Motor neuron (in vitro differentiated cells): ENCODE data around the gene SQSTM1. TPM values are rescaled to one million over a fixed set of nuclear protein-coding genes. Genes with fewer than 3 reads are reported as not detected.
A peak's percentile ranks its signal among the peaks of the same experiment; 100 is the strongest.
"Not testable (repeated sequence)": the region's sequence is repeated elsewhere in the genome, so short reads cannot be mapped to it uniquely, and the experiment has no call there.

ENCODE experiments used
- ATAC-seq, 8 experiments: fragments of 200-7000 bp; cut with Tn5 transposase; replicated peaks in 6 of 8; 2 replicates each; pipeline ENCODE4 v1.8.0; 2021; ENCODE audit warnings: mild to moderate bottlenecking in 8 of 8, moderate library complexity in 8 of 8
- H3K27ac ChIP-seq, 2 donors: fragments of 250-450 bp; sonication (Bioruptor Pico); 2 replicates each; pipeline ENCODE4 v1.9.0; 2021; ENCODE audit warnings: antibody characterized with exemption in 2 of 2, mild to moderate bottlenecking in 2 of 2, moderate library complexity in 1 of 2
- H3K4me1 ChIP-seq, 2 donors: fragments of 250-450 bp; sonication (Bioruptor Pico); replicated peaks in 1 of 2; 2 replicates each; pipeline ENCODE4 v1.6.1; 2021; ENCODE audit warnings: antibody characterized with exemption in 2 of 2, mild to moderate bottlenecking in 2 of 2, moderate library complexity in 1 of 2
- H3K4me3 ChIP-seq, 5 donors: fragments of 250-450 bp; sonication (Bioruptor Pico); 2 replicates each; pipeline ENCODE4 v1.9.0; 2021; ENCODE audit warnings: antibody characterized with exemption in 5 of 5, mild to moderate bottlenecking in 5 of 5, moderate library complexity in 4 of 5
- WGBS, 10 experiments: fragments of 450-650 bp; shearing (Covaris generic); methylation state at CpG; one replicate each; pipeline ENCODE4 v1.0.0; 2022; 5-methylcytosine and 5-hydroxymethylcytosine counted together
- in situ Hi-C, 9 experiments: fragments of 400-800 bp; cut with MboI; loops; one replicate each; pipeline ENCODE4 v1.15.0; 2021; ENCODE audit warnings: low sequenced_read_pairs in 9 of 9, low pct_unique_long_range_greater_than_20kb in 2 of 9; ENCODE audit not compliant: unreplicated experiment in 9 of 9
- total RNA-seq, 8 experiments: library from RNA; unstranded; fragments of 300-600 nt; gene quantifications; 2 replicates each; pipeline versions ENCODE4 v1.2.3 to v1.2.4, GENCODE V29; 2022

SQSTM1 gene
- total RNA-seq, 8 experiments from 2014 or later: 55.5 to 679 (median 128) TPM

DNA sequence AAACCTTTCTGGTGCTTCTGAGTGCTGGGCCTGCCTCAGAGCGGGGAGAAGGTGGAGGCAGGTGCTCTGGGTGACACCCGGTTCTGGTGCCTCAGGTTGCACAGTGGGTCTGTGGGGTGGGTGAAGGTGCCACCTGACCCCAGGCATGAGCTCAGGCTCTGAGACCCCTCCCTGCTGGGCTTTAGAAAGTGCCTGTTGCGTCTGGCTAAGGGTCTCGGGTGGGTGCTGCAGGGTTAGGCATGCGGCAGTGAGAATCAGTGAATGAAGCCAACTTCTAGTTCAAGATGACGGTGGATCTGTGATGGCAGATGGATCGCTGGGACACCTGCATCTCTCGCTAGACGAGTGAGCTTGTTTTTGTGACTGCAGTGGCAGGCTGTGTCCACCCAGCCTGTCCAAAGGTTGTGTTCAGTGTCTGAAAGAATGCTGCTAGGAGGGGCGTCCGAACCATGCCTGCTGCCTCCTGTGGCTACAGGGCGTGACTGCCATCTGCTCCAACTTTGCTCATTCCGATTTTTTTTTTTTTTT, 5.0 kb downstream of the SQSTM1 start:
- Histone ChIP-seq H3K4me3 (no peak overlapping the region), H3K4me1 (peaks cover 7% of the 10 kb centered on the region in 2 donors), H3K27ac (no peak overlapping the region)
- WGBS, 10 experiments: 74 to 88% methylated on average over 6 to 7 of the region's 13 CpGs; no CpG with 5 or more reads in 8 of the 10 experiments
- peak in 2 of 8 experiments; percentile 1 to 10 for ATAC-seq
- in situ Hi-C loops: no loop called here

DNA sequence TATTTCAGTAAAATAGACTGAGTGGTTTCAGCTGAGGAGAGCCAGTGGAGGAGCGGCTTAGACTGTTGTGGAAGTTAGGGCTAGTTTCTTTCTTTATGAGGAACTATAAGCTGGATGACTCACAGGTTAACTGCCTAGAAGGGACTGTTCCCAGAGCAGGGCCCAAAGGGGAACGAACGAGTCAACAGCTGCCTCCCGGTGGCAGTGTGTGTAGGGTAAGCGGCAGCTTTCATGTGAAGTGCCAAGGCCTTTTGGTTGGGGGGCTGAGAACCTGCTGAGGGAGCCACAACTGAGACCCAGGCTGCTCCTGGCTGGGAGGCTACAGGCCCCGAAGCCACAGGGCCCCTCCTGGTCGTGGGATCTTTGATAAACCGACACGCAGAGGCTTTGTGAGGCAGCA, 7.0 kb downstream of the SQSTM1 start:
- in situ Hi-C loops: no loop called here
- ATAC-seq: peak in 2 of 8 experiments; percentile 11 to 16
- H3K4me3 ChIP-seq: no peak overlapping the region
- no peak overlapping the region for H3K27ac ChIP-seq
- H3K4me1 ChIP-seq: peaks cover 0 to under 1% of the 10 kb centered on the region in 2 donors
- WGBS, 10 experiments: 69 to 90% (median 78%) methylated on average over 2 to 9 of the region's 9 CpGs; no CpG with 5 or more reads in 5 of the 10 experiments

DNA sequence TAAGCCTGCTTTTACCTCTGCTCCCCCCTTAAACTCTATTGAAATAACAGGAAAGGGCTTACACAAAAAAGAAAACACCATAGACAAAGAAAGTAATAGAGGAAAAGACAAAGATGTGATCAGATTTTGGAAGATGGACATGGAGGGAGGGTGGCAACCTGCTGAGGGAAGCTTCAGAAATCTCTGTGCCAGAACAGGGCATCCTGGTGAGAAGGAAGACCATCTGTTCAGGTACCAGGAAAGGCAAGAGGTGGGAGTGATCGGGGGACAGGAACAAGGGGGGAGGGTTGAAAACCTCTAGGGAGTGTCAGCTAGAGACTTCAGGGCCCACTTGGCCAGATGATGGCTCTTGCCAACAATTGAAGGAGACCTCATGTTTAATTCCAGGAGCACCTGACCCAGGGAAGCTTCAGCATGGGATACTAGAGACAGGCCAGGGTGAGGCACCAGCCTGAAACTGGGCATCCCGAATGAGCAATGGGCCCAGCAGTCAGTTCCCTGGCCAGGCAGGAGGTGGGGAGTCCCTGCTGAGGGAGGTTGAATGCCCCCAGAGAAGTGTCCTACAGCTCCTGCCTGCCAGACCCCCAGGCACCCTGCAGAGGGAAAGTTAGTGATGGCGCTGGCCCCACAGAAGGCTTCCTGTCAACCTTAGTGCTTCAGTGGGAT, 8.2 kb downstream of the SQSTM1 start:
- H3K4me1 ChIP-seq: no peaks in the 10 kb centered on the region
- no peak overlapping the region for H3K4me3 ChIP-seq
- ATAC-seq: no peak
- in situ Hi-C loops: no loop called here
- no peak overlapping the region for H3K27ac ChIP-seq
- WGBS, 10 experiments: 33 to 100% (median 79%) methylated on average over 1 of the region's 3 CpGs; no CpG with 5 or more reads in 6 of the 10 experiments

DNA sequence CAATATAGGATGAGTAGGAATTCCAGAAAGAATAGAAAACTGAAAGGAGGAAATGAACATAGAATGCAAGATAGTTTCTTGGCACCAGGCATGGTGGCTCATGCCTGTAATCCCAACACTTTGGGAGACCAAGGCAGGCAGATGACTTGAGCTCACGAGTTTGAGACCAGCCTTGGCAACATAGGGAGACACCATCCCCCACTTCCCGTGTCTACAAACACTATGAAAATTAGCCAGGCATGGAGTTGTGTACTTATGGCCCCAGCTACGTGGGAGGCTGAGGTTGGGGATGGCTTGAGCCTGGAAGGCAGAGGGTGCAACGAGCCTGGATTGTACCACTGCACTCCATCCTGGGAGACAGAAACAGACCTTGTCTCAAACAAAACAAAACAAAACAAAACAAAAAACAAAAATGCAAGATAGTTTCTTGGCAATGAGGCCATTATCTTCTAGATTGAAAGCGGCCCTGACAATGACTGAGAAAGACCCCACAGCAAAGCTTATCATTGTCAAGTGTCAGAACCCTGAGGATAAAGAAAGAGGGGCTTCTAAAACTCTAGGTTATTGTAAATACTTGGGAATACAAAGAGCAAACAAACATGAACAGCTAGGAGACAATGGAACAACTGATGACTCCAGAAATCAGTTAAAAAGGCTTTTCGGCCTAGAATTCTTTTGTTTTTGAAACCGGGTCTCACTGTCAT, 9.2 kb downstream of the SQSTM1 start:
- H3K27ac ChIP-seq: no peak overlapping the region

DNA sequence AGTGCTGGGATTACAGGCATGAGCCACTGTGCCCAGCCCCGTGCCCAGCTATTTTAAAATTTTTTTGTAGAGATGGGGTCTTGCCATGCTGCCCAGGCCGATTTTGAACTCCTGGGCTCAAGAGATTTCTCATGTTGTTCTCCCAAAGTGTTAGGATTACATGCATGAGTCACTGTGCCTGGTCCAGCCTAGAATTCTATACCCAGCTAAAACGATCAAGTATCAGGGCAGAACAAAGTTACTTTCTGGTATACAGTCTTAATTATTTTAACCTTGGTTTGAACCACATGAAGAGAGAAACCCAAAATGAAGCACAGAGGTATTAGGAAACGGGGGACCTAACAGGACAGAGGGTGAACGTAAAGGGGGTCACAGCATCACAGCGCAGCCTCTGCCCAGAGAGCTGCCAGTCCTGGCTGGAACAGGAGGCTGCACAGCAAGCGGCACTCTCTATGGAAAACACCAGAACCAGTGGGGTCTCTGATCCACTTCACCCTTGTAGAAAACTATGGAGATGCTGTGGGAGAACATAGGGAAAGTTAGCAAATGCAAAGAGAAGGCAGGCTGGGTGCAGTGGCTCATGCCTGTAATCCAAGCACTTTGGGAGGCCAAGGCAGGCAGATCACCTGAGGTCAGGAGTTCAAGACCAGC, 10.2 kb downstream of the SQSTM1 start:
- in situ Hi-C loops: no loop called here
- ATAC-seq: no peak
- Histone ChIP-seq H3K4me1 (no peaks in the 10 kb centered on the region), H3K4me3 (no peak overlapping the region), H3K27ac (no peak overlapping the region)
- WGBS, 10 experiments: 67 to 100% (median 98%) methylated on average over 1 to 6 of the region's 7 CpGs; no CpG with 5 or more reads in 5 of the 10 experiments

More for the DNA sequence above, 9.2 kb downstream of the SQSTM1 start:
- Histone ChIP-seq H3K4me3 (no peak overlapping the region), H3K4me1 (no peaks in the 10 kb centered on the region)
- in situ Hi-C loops: no loop called here
- no peak for ATAC-seq
- 80 to 100% (median 92%) methylated on average over 1 to 6 of the region's 7 CpGs; no CpG with 5 or more reads in 1 of the 10 experiments for WGBS, 10 experiments

DNA sequence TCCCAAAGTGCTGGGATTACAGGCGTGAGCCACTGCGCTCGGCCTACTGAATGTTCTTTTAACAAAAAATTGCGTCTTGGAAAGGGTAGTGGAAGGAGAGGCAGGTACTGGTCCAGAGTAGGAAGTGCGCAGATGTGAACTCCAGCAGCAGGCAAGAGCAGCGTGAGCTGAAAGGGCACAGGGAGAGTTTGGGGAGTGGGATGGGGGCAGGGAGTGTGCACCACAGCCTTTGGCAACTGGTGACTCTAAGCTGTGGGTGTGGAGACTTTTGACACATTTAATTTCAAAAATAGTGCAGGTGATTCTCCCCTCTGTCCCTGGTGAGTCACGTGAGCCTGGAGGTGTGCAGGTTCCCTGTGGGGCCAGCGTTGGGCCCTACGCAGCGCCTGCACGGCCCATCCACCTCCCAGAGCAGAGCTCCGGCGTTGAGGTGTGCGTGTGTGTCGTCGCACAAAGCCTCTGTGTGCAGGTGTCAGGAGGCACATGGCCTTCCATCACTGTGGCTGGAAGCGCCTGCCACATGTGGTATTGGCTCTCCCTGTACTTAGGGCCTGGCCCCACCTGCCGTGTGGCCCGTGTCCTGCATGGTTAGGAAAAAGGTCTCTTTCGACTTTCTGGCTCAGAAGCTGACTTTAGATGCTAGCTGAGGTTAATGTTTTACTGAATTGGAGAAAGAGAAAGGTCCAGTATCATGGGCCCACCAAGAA, 11.5 kb downstream of the SQSTM1 start:
- H3K4me3 ChIP-seq: no peak overlapping the region
- ATAC-seq: peak in 3 of 8 experiments; percentile 7 to 11 (median 11)
- H3K4me1 ChIP-seq: no peaks in the 10 kb centered on the region
- no peak overlapping the region for H3K27ac ChIP-seq
- in situ Hi-C loops: no loop called here
- 77 to 97% (median 90%) methylated on average over 2 to 16 of the region's 20 CpGs; no CpG with 5 or more reads in 5 of the 10 experiments for WGBS, 10 experiments

DNA sequence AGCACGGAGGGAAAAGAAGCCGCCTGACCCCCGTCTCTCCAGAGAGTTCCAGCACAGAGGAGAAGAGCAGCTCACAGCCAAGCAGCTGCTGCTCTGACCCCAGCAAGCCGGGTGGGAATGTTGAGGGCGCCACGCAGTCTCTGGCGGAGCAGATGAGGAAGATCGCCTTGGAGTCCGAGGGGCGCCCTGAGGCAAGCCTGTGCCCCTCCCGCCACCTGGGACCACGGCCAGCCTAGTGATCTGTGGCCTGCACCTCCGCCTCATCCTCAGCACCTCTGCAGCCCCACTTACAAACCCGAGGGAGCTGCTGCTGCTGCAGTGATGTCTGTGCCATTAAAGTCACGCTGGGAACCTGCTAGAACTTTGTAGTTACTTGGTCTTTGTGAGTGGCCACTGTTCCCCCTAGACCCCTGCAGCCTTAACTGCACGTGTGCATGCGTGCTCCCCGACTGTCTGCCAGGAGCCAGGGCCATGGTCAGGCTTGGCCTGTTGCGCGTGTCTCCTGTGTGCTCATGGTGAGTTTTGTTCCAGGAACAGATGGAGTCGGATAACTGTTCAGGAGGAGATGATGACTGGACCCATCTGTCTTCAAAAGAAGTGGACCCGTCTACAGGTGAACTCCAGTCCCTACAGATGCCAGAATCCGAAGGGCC, 12.5 kb downstream of the SQSTM1 start:
- no peak overlapping the region for H3K4me3 ChIP-seq
- in situ Hi-C loops: no loop called here
- peak in 1 of 8 experiments; percentile 3 for ATAC-seq
- H3K27ac ChIP-seq: no peak overlapping the region
- 94 to 100% (median 99%) methylated on average over 2 to 11 of the region's 23 CpGs; no CpG with 5 or more reads in 6 of the 10 experiments for WGBS, 10 experiments
- H3K4me1 ChIP-seq: no peaks in the 10 kb centered on the region

DNA sequence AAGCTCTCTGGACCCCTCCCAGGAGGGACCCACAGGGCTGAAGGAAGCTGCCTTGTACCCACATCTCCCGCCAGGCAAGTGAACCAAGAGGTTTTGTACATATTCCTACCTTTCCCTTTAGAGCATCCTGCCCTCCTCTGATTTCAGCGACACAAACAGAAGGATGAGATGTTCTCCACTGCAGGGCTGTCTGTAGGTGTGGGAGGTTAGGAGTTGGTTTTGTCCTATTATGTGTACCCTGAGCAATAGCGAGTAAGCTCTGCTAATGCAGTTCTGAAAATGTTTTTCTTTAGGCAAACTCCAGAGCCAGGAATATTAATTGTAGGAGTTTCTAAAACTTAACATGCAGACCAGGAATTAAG, 13.0 kb downstream of the SQSTM1 start:
- 80 to 100% (median 100%) methylated on average over 1 to 2 of the region's 3 CpGs; no CpG with 5 or more reads in 3 of the 10 experiments for WGBS, 10 experiments
- no peaks in the 10 kb centered on the region for H3K4me1 ChIP-seq
- no peak for ATAC-seq
- no peak overlapping the region for H3K27ac ChIP-seq
- H3K4me3 ChIP-seq: no peak overlapping the region
- in situ Hi-C loops: no loop called here

DNA sequence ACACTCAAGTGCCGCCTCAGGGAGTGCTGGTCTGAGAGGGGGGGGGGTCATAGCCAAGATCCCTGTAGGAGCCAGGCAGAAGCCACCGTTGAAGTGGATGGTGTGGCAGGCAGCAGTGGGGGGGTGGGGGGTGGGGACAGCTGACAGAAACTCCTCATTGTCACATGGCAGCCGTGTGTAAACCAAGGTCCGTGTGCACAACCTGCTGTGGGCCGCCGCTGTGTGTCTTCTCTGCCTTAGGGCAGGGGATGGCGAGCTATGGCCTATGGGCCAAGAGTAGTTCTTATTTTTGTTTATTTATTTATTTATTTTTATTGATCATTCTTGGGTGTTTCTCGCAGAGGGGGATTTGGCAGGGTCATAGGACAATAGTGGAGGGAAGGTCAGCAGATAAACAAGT, 13.4 kb downstream of the SQSTM1 start:
- Histone ChIP-seq H3K27ac (no peak overlapping the region), H3K4me3 (no peak overlapping the region), H3K4me1 (no peaks in the 10 kb centered on the region)
- no peak for ATAC-seq
- WGBS, 10 experiments: 0% methylated on average over 1 of the region's 8 CpGs; no CpG with 5 or more reads in 9 of the 10 experiments
- in situ Hi-C loops: no loop called here

DNA sequence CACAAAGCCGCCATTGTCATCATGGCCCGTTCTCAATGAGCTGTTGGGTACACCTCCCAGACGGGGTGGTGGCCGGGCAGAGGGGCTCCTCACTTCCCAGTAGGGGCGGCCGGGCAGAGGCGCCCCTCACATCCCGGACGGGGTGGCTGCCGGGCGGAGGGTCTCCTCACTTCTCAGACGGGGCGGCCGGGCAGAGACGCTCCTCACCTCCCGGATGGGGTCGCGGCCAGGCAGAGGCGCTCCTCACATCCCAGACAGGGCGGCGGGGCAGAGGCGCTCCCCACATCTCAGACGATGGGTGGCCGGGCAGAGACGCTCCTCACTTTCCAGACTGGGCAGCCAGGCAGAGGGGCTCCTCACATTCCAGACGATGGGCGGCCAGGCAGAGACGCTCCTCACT, 14.2 kb downstream of the SQSTM1 start:
- H3K4me3 ChIP-seq, H3K27ac ChIP-seq, ATAC-seq, in situ Hi-C loops, H3K4me1 ChIP-seq: not testable (repeated sequence)
- no CpG with 5 or more reads among the region's 28 CpGs for WGBS, 10 experiments

DNA sequence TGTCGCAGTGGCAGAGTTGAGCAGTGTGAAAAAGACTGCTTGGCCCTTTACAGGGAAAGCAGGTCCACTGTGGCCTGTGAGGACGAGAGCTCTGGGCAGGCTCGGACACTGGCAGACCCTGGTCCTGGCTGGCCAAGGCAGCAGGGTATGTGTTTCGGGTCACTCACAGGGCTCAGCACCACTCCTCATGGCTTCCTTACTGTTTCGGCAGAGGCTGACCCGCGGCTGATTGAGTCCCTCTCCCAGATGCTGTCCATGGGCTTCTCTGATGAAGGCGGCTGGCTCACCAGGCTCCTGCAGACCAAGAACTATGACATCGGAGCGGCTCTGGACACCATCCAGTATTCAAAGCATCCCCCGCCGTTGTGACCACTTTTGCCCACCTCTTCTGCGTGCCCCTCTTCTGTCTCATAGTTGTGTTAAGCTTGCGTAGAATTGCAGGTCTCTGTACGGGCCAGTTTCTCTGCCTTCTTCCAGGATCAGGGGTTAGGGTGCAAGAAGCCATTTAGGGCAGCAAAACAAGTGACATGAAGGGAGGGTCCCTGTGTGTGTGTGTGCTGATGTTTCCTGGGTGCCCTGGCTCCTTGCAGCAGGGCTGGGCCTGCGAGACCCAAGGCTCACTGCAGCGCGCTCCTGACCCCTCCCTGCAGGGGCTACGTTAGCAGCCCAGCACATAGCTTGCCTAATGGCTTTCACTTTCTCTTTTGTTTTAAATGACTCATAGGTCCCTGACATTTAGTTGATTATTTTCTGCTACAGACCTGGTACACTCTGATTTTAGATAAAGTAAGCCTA, 15.7 kb downstream of the SQSTM1 start:
- ATAC-seq: peak in 7 of 8 experiments; percentile 5 to 83 (median 65)
- Histone ChIP-seq H3K27ac (no peak overlapping the region), H3K4me1 (no peaks in the 10 kb centered on the region), H3K4me3 (no peak overlapping the region)
- 85 to 100% (median 97%) methylated on average over 2 to 14 of the region's 19 CpGs; no CpG with 5 or more reads in 3 of the 10 experiments for WGBS, 10 experiments
- in situ Hi-C loops: no loop called here
